H1 (cell line): ENCODE results near the gene RNF111. TPM values are rescaled to one million over a fixed set of nuclear protein-coding genes. Genes with fewer than 3 reads are reported as not detected.

Experiments
- CBX8 ChIP-seq: fragments of 300-800, 300-1000 bp; sonication (generic); IDR thresholded peaks from 2 replicates; pipeline ENCODE4 v1.7.1; 2016; ENCODE audit warnings: low read depth, low read length, borderline replicate concordance
- polyA plus RNA-seq, 7 experiments: library from polyadenylated mRNA; depleted of rRNA in 3 of 7; stranded (reverse) in 5 of 7; unstranded in 2 of 7; fragments of >200 nt in 5 of 7; fragments of 200-250 nt in 2 of 7; gene quantifications; 1 replicate in 5 of 7; 2 replicates in 1 of 7; 4 replicates in 1 of 7; pipeline versions ENCODE4 v1.2.1 to v1.2.3, GENCODE V29; 2011 to 2013; ENCODE audit warnings: missing spikeins in 2 of 7, mixed read lengths in 2 of 7
- total RNA-seq: library from RNA; stranded (reverse); fragmentation: NEBNext Ultra II Directional; extraction: Animal tissue kit (Norgen Biotek cat#: 25700); gene quantifications from 2 replicates; pipeline ENCODE4 v1.2.1, GENCODE V29; 2021

Gene RNF111
- total and polyA plus RNA-seq, 2 of the 8 experiments (the other 6 are each of a cell fraction or from before 2014, with no cell fraction given): 18.5 to 26.6 TPM

- no peak for TF ChIP-seq CBX8
- TF ChIP-seq, all 59 proteins: peak for 0
Measured at GRCh38 chr15:58966698-58967097, 20.8 kb upstream of the RNF111 start (continued).
